Fibroblast of skin of left quadriceps (primary cell): ENCODE results near the gene SULT2B1.
"Not testable (repeated sequence)": the region's sequence is repeated elsewhere in the genome, so short reads cannot be mapped to it uniquely, and the experiment has no call there.

Source experiments
- DNase-seq, 2 experiments: peaks; one replicate each; pipeline ENCODE4 v3.0.0-alpha.2; 2013; ENCODE audit warnings: low read depth in 2 of 2

SULT2B1 gene

DNA sequence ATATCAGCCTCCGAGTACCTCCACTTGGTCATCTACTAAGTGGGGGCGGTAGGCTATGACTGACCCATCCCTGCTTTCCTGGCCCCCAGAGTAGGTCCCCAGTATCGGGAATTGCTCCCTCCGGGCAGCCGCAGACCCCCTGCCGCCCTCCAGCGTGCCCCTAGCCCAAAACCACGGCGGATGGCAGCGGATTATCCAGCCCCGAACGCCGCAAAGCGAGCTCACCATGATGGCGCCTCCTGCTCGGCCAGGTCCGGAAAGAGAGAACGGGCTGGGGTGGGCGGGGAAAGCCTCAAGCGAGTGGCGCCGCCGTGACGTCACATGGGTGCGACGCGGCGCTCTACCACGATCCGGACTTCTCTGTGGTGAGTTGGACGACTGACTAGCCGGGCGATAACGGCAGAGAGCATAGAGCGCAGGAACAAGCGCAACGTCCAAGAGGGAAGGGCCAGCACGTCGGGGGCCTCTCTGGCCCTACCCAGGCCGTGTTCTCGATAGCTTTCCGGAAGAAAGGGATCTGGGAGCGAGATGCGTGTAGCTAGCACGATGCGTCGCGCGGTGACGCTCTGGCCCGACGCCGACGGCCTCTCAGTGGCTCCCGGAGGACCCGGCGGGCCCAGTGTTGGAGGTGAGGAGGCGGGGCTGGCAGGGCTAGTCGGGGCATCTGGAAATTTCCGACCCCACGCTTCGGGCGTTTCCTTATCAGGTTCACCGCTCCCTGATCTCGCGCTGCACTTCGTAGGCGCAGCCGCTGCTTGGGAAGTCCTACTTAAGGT, 67.1 kb downstream of the SULT2B1 start, which contains the start of the genes RPL18 and SPHK2:
RPL18 (minus strand) TSS at position 263 of the 776 bp plus-strand sequence; CDS start at position 228, 35 bp downstream.
SPHK2 (plus strand) TSS at position 591 of the 776 bp plus-strand sequence. CDS start 1,009 bp downstream, outside the sequence.
- peak; percentile 99 for DNase-seq

GRCh38 chr19:48619692-48620585, 68.0 kb downstream of the SULT2B1 start:
- DNase-seq = no peak

DNA sequence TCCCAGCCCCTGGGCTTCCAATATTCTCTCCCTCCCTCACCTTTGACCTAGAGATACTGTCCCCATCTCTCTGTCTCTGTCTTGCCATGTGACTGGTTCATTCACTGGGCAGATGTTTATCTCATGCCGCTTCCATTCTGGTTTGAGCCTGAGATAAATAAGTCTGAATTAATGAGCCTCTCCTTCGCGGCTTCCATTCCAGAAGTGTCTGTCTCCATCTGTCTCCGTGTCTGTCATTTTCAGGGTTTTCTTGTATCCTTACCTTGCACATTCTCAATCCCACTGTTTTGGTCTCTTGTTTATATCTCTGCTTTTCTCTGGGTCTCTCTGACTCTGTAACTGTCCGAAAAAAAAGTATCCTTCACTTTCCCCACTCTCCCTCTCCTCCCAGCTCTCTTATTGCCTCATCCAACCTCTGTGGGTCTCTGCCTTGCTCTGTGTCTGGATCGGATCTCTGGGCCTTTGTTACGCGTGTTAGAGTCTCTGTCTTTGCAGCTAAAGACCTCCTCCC, 71.6 kb downstream of the SULT2B1 start:
- DNase-seq = no peak

- peak; percentile 95 to 96 for DNase-seq
Observed at GRCh38 chr19:48624067-48624594, 72.2 kb downstream of the SULT2B1 start.

DNA sequence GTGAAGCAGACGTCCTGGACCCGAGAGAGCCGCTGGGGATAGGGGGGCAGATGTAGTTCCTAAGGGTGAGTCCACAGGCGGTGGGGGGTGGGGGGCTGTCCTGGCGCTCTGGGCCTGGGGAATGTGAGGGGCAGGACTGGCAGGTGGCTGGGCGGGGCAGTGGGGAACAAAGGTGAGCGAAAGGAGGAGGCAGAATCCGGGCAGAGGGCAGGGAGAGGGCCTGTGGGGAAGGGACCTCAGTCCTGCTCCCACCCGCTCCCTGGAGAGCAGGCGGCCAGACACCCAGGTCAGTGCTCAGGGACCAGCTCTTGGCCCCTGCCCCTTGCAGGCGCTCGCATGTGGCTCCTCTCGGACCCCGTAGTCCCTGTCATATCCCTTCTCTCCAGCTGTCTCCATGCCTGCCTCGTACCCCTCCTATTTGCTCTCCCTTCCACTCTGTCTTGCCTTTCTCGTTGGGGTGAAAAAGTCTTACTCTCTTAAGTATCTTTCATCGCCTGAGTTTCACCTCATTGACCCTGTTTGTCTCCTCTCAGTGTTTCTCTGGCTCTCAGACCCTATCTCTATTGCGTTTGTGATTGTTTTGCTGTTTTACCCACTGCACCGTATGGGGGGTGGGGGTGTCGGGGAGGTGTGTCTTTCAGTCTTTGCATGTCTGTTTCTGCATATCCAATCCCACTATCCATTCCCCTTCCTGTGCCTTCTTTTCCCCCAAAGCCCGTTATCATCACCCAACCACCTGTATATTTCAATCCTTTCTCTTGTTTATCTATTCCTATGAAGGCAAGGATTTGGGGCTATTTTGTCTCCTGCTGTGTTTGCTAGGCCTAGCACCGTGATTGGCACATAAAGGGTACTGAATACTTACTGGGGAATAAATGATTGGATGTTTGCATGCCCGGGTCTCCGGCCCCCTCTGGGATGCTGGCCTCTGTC, 73.1 kb downstream of the SULT2B1 start:
- DNase-seq = no peak

DNA sequence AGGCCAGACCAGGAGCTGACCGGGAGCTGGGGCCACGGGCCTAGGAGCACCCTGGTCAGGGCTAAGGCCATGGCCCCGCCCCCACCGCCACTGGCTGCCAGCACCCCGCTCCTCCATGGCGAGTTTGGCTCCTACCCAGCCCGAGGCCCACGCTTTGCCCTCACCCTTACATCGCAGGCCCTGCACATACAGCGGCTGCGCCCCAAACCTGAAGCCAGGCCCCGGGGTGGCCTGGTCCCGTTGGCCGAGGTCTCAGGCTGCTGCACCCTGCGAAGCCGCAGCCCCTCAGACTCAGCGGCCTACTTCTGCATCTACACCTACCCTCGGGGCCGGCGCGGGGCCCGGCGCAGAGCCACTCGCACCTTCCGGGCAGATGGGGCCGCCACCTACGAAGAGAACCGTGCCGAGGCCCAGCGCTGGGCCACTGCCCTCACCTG, 73.9 kb downstream of the SULT2B1 start:
- DNase-seq = no peak

DNA sequence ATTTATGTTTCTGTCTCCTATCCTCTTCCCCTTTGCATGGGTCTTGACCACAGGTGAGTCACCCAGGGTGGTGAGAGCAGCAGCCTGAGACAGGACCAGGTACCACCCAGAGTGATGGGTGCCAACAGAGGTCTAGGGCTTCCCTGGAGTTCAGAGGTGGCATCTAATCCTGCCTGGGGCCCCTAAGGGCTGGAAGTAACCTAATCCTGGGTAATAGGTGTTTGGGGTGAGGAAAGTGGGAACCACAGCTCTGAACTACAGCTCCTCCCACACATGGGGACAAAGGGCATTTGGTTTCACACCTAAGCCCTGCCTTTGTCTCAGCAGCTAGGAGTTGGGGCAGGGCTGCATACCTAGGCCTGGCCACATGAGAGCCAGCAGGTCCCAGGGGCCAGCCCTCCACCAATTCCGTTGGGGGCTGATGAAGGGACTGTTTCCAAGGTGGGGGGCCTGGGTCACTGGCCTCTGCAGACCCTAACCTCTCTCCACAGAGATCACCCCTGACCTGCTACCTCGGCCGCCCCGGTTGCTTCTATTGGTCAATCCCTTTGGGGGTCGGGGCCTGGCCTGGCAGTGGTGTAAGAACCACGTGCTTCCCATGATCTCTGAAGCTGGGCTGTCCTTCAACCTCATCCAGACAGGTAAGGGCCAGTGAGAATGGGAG, 75.4 kb downstream of the SULT2B1 start:
- no peak for DNase-seq

DNA sequence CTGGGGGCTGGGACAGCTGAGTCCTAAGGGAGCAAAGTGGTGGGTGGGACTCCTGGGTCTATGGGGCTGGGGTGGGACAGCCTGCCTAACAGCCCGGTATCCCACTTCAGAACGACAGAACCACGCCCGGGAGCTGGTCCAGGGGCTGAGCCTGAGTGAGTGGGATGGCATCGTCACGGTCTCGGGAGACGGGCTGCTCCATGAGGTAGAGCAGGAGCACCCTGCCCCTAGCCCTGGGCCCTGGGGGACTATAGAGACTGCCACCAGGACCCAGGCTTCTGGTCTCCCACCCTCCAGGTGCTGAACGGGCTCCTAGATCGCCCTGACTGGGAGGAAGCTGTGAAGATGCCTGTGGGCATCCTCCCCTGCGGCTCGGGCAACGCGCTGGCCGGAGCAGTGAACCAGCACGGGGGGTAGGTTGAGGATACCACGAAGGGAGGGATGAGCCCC, 75.9 kb downstream of the SULT2B1 start:
- DNase-seq = no peak

DNA sequence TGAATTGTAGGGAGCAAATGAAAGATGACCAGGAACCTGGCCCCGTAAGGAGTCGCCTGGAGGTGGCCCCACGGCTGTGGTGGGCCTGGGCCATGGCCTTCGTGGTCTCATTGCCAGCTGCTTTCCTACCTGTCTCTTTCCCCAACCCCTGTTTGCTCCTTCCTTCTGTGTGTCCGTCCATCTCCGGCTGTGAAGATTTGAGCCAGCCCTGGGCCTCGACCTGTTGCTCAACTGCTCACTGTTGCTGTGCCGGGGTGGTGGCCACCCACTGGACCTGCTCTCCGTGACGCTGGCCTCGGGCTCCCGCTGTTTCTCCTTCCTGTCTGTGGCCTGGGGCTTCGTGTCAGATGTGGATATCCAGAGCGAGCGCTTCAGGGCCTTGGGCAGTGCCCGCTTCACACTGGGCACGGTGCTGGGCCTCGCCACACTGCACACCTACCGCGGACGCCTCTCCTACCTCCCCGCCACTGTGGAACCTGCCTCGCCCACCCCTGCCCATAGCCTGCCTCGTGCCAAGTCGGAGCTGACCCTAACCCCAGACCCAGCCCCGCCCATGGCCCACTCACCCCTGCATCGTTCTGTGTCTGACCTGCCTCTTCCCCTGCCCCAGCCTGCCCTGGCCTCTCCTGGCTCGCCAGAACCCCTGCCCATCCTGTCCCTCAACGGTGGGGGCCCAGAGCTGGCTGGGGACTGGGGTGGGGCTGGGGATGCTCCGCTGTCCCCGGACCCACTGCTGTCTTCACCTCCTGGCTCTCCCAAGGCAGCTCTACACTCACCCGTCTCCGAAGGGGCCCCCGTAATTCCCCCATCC, 76.7 kb downstream of the SULT2B1 start:
- no peak for DNase-seq

DNA sequence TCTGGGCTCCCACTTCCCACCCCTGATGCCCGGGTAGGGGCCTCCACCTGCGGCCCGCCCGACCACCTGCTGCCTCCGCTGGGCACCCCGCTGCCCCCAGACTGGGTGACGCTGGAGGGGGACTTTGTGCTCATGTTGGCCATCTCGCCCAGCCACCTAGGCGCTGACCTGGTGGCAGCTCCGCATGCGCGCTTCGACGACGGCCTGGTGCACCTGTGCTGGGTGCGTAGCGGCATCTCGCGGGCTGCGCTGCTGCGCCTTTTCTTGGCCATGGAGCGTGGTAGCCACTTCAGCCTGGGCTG, 77.3 kb downstream of the SULT2B1 start:
- DNase-seq = no peak

DNA sequence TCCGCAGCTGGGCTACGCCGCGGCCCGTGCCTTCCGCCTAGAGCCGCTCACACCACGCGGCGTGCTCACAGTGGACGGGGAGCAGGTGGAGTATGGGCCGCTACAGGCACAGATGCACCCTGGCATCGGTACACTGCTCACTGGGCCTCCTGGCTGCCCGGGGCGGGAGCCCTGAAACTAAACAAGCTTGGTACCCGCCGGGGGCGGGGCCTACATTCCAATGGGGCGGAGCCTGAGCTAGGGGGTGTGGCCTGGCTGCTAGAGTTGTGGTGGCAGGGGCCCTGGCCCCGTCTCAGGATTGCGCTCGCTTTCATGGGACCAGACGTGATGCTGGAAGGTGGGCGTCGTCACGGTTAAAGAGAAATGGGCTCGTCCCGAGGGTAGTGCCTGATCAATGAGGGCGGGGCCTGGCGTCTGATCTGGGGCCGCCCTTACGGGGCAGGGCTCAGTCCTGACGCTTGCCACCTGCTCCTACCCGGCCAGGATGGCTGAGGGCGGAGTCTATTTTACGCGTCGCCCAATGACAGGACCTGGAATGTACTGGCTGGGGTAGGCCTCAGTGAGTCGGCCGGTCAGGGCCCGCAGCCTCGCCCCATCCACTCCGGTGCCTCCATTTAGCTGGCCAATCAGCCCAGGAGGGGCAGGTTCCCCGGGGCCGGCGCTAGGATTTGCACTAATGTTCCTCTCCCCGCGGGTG, 77.8 kb downstream of the SULT2B1 start:
- DNase-seq = no peak

DNA sequence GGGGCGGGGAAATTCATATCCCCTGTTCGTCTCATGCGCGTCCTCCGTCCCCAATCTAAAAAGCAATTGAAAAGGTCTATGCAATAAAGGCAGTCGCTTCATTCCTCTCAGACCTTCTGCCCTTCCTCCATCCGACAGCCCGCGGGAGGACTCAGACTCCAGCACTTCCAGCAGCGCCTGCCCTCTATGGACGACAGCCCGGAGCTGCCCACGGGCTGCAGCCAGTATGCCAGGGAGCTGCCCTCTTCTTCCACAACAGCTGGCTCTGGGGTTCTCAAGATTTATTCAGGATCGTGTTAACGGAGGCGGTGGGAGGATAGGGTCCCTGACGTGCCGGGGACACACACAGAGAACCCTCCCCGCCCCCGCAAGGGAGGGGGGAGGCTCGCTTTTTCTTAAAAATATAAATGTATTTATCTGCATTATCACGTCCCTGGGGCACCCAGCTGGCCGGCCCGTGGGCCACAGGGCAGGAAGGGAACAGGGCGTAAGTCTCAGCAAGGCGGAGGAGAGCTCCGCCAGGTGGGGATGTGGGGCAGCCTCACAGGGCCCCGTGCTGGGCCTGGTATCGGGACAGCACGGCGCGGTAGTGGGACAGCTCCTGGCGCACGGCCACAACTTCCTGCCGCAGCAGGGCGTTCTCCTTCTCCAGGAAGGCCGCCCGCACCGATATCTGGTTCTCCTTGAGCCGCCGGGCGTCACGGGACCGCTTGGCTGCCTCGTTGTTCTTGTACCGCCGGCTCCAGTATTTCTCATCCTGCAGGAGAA, 78.5 kb downstream of the SULT2B1 start:
- DNase-seq = no peak

GRCh38 chr19:48631225-48631624, 79.3 kb downstream of the SULT2B1 start:
- no peak for DNase-seq

DNA sequence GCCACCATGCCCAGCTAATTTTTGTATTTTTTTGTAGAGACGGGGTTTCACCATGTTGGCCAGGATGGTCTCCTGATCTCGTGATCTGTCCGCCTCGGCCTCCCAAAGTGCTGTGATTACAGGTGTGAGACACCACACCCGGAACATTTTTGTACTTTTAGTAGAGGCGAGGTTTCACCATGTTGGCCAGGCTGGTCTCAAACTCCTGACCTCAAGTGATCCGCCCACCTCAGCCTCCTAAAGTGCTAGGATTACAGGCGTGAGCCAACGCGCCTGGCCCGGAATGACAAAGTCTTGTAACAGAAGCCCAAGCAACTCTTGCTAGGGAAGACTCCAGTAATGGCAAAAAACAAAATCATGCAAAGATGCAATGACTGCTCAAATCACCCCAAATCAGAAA, 80.3 kb downstream of the SULT2B1 start:
- not testable (repeated sequence) for DNase-seq

DNA sequence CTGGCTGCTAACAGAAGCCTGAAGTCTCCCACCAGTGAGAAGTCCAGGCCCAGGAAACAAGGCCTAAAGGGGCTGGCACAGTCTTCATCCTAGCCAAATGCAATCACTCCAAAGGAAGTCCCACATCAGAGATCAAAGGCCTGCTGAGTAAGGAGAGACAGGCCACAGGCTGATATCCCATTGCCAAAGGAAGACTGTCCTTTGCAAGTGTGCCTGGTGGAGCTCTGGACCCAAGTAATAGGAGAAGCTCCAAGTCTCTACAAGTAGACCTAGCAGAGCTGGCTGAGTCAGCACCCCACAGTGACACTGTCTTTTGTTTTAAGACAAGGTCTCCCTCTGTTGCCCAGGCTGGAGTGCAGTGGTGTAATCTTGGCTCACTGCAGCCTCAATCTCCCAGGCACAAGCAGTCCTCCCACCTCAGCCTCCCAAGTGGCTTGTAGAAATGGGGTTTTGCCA, 80.7 kb downstream of the SULT2B1 start:
- DNase-seq = no peak

DNA sequence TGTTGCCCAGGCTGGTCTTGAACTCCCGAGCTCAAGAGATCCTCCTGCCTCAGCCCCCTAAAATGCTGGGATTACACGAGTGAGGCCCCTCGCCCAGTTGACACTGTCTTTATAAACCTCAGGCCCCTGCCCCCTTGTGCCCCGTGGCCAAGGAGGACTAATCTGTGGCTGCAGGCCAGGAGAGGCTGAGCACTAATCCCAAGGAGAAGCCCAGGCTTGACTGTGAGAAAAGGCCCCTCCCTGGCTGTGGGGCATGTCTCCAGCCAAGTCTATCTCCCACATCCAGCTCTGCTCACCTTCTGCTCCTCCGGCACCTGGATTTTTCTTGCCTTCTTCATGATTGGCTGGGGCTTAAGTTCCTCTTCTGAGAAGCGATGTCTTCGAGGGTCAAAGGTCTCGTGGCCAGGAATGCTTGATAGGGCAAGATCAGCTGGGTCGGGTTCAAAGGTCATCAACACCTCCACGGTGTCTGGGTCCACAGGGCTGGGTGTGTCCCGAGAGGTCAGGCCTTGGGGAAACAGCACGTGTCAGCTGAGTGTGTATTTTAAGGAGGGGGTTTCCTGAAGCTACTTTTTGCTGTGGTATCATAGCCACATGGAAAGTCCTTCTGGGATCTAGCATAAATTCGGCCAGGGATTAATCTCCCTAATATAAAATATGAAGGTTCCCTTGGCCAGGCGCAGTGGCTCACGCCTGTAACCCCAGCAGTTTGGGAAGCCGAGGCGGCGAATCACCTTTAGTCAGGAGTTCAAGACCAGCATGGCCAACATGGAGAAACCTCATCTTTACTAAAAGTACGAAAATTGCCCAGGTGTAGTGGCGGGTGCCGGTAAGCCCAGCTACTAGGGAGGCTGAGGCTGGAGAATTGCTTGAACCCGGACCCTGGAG, 81.4 kb downstream of the SULT2B1 start:
- no peak for DNase-seq

DNA sequence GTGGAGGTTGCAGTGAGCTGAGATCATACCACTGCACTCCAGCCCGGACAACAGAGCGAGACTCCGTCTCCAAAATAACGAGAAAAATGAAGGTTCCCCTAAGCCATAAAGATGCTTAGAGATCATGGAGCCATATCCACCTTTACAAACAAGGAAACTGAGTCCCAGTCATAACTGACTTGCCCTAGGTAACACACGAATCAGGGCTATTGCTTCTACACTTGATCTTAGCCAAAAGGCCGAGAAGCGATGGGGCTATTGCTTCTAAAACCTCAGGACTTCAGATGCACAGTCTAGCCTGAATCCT, 82.0 kb downstream of the SULT2B1 start:
- no peak for DNase-seq
